Right atrium auricular region (tissue), 2 donors: ENCODE results near the gene TRPM3. TPM values are rescaled to one million over a fixed set of nuclear protein-coding genes. Genes with fewer than 3 reads are reported as not detected.

Experiments
- DNase-seq: peaks from one replicate; pipeline ENCODE4 v3.0.0-alpha.2; 2019; ENCODE audit warnings: low spot score
- H3K27ac ChIP-seq, 2 donors: fragments of 200-600 bp; sonication (generic); 1 replicate in 1 of 2; 2 replicates in 1 of 2; pipeline ENCODE4 v1.5.1; 2016 to 2019
- H3K27me3 ChIP-seq, 2 donors: fragments of 200-600 bp; sonication (generic); one replicate each; pipeline versions ENCODE4 v1.5.1 to v1.6.0; 2017 to 2019
- H3K36me3 ChIP-seq: fragments of 200-600 bp; sonication (generic); one replicate; pipeline ENCODE4 v1.5.1; 2016
- H3K4me1 ChIP-seq, 2 donors: fragments of 200-600 bp; sonication (generic); one replicate each; pipeline versions ENCODE4 v1.5.1 to v1.6.0; 2017 to 2019
- H3K4me3 ChIP-seq, 2 donors: fragments of 200-600 bp; sonication (generic); 1 replicate in 1 of 2; 2 replicates in 1 of 2; pipeline ENCODE4 v1.5.1; 2017 to 2019; ENCODE audit warnings: mild to moderate bottlenecking in 1 of 2, moderate library complexity in 1 of 2
- H3K9me3 ChIP-seq, 2 donors: fragments of 200-600 bp; sonication (generic); one replicate each; pipeline ENCODE4 v1.5.1; 2019
- total RNA-seq, 2 donors: library from RNA; depleted of rRNA; stranded (reverse); fragments of >200 nt; gene quantifications; one replicate each; pipeline ENCODE4 v1.1.0, GENCODE V29; 2016
- TF ChIP-seq, protein P1 (sequence below), 2 donors: fragments of 200-600 bp; sonication (generic); IDR thresholded peaks; one replicate each; pipeline ENCODE4 v1.5.1; 2019; ENCODE audit warnings: antibody characterized with exemption in 2 of 2

TRPM3 gene
- total RNA-seq, 2 donors from 2014 or later = 0.59 to 1.5 TPM

DNA sequence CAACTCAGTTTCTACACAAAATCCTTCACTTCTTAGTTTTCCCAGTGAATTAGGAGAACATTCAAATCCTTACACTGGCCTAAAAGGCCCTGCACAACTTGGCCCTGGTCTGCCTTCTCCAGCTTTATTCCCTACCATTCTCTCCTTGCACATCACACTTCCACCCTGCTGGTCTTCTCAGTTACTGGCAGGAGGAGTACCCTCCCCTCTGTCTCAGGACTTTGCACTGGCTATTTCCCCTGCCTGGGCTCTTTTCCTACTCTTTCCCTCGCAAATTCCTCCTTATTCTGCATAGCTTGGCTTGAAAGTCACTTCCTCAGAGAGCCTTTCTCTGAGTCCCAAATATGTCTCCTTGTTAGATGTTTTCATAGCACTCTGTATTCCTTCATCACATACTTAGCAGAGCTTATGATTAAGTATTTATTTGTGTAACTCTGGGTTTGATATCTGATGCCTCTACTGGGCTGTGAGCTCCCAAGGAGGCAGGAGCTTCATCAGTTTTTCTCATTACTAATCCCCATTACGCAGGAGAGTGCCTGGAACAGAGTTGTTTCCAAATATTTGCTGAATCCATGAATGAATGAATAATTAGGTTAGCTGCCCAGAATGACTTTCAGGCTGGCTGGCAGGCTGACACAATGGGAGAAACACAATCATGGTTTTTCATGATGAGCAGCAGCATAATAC is 547.1 kb downstream of the TRPM3 start:
- no peak overlapping the region for H3K4me3 ChIP-seq
- no peaks in the 10 kb centered on the region for H3K9me3 ChIP-seq
- H3K27ac ChIP-seq = peak overlapping the region; percentile 55 to 68
- DNase-seq = peak; percentile 82
- H3K4me1 ChIP-seq = peaks cover 0 to 36% of the 10 kb centered on the region in 2 donors
- TF ChIP-seq, protein P1, sequence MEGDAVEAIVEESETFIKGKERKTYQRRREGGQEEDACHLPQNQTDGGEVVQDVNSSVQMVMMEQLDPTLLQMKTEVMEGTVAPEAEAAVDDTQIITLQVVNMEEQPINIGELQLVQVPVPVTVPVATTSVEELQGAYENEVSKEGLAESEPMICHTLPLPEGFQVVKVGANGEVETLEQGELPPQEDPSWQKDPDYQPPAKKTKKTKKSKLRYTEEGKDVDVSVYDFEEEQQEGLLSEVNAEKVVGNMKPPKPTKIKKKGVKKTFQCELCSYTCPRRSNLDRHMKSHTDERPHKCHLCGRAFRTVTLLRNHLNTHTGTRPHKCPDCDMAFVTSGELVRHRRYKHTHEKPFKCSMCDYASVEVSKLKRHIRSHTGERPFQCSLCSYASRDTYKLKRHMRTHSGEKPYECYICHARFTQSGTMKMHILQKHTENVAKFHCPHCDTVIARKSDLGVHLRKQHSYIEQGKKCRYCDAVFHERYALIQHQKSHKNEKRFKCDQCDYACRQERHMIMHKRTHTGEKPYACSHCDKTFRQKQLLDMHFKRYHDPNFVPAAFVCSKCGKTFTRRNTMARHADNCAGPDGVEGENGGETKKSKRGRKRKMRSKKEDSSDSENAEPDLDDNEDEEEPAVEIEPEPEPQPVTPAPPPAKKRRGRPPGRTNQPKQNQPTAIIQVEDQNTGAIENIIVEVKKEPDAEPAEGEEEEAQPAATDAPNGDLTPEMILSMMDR (IDR thresholded peaks at IDR 0.05) = no peak
- H3K36me3 ChIP-seq = no peaks in the 10 kb centered on the region
- no peaks in the 10 kb centered on the region for H3K27me3 ChIP-seq

DNA sequence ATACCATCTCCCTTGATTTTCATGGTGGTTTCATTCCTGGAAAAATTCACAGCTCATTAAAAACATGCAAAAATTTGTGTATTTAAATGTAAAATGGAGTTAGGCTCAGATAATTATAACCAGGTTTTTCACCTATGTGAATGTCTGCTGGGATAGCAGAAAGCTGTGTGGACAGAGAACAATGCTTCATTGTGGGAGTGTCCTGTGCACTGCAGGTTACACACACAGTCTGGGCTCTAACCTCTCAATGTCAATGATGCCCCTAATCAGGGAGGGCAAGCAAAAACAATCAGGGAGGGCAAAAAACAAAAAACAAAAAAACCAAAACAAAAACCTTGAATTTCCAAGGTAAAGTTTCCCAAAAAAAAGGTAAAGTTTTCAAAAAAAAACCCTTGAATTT is 548.1 kb downstream of the TRPM3 start:
- TF ChIP-seq, protein P1 (IDR thresholded peaks at IDR 0.05) = no peak
- H3K9me3 ChIP-seq = no peaks in the 10 kb centered on the region
- no peaks in the 10 kb centered on the region for H3K36me3 ChIP-seq
- no peaks in the 10 kb centered on the region for H3K27me3 ChIP-seq
- peaks cover 0 to 36% of the 10 kb centered on the region in 2 donors for H3K4me1 ChIP-seq
- H3K27ac ChIP-seq = peak overlapping the region; percentile 55 to 68
- no peak for DNase-seq
- H3K4me3 ChIP-seq = no peak overlapping the region

DNA sequence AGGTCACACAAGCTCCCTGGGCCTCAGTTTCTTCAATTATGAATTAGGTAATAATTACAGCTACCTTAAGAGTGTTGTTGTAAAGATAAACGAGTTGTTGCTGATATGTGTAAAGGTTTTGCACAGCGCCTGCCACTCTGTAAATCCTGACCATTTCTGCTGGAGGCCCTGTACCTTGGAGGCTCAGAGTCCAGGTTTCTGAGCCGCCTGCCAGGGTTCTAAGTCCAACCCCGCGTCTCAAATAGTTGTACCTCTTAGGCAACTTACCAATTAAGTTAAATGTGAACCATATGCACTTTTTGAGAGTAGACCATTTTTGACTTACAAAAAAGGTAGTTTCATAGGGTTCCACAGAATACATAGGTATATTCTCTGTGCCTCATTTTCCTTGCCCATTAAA is 550.2 kb downstream of the TRPM3 start:
- H3K9me3 ChIP-seq = no peaks in the 10 kb centered on the region
- no peaks in the 10 kb centered on the region for H3K27me3 ChIP-seq
- TF ChIP-seq, protein P1 (IDR thresholded peaks at IDR 0.05) = no peak
- H3K36me3 ChIP-seq = no peaks in the 10 kb centered on the region
- peaks cover 0 to 22% of the 10 kb centered on the region in 2 donors for H3K4me1 ChIP-seq
- no peak overlapping the region for H3K4me3 ChIP-seq
- DNase-seq = no peak
- H3K27ac ChIP-seq = no peak overlapping the region

DNA sequence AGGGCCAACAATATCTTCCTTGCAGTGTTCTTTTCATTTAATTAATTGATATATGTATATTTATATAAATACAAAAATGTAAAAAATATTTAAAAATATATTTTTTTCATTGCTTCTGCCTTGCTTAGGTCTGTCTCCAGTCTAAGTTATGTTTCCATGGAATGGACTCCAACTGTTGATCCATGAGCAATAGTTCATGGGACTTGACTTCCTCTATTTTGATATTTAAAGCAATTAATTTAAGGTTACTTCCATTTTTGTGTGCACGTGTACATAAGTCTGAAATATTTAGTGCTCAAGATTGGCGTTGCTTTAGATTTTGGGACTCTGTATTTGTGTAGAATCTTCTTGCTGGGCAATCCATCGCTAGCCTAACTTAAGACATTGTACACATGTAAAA is 551.6 kb downstream of the TRPM3 start:
- H3K27me3 ChIP-seq = no peaks in the 10 kb centered on the region
- peaks cover 0 to 14% of the 10 kb centered on the region in 2 donors for H3K4me1 ChIP-seq
- no peak overlapping the region for H3K27ac ChIP-seq
- no peak overlapping the region for H3K4me3 ChIP-seq
- H3K9me3 ChIP-seq = no peaks in the 10 kb centered on the region
- TF ChIP-seq, protein P1 (IDR thresholded peaks at IDR 0.05) = no peak
- no peaks in the 10 kb centered on the region for H3K36me3 ChIP-seq
- DNase-seq = no peak

DNA sequence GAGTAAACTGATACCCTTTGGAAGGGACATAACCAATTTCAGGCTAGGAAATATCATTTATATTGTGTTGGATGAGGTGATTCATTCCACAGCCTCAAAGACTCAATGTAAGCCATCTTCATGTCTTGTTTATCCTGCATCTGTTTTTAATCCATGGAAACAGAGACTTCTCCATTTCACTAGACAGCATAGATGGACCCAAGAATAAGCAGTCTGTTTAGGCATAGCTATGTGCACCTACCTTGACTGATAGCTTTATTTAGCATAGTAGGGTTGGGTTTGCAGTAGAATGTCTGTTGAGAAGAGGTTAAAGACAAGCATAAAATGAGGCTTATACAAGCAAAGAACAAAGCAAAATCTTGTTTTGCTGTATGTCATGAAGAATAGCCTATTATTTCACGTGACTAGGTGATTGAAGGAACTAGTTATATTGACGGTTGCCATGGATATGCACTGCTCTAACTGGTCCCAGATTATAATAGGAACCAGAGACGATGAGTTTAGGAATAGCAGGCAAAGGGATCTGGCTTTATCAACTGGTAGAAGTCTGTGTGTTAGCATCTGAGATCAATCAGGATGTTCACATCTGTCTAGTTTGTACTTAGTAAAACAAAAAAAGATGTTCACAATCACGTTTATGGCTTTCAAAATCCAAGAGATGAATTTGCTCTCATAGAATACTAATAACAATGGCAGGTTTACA is 552.2 kb downstream of the TRPM3 start:
- H3K27me3 ChIP-seq = no peaks in the 10 kb centered on the region
- no peaks in the 10 kb centered on the region for H3K9me3 ChIP-seq
- H3K4me3 ChIP-seq = no peak overlapping the region
- TF ChIP-seq, protein P1 (IDR thresholded peaks at IDR 0.05) = no peak
- DNase-seq = no peak
- H3K36me3 ChIP-seq = no peaks in the 10 kb centered on the region
- peaks cover 0 to 9% of the 10 kb centered on the region in 2 donors for H3K4me1 ChIP-seq
- no peak overlapping the region for H3K27ac ChIP-seq
